ENCODE results near the gene PARVB. TPM values are rescaled to one million over a fixed set of nuclear protein-coding genes. Genes with fewer than 3 reads are reported as not detected.

The PARVB gene
- total RNA-seq, 1 experiment from 2014 or later, result 35.3 TPM

GRCh38 chr22:44207981-44208317 lies 183.8 kb downstream of the PARVB start:
- TF ChIP-seq EZH2 (IDR thresholded peaks at IDR 0.05; ENCODE audit: low read depth) (no peak), CTCF (conservative IDR thresholded peaks at IDR 0.05) (no peak)
- CTCF ChIA-PET, result no interaction called here

GRCh38 chr22:44209343-44209742 lies 185.2 kb downstream of the PARVB start:
- H3K27ac ChIP-seq, result no peak overlapping the region
- H2AFZ ChIP-seq, result no peak overlapping the region
- no peak overlapping the region for H3K4me2 ChIP-seq
- no peaks in the 10 kb centered on the region for H3F3A ChIP-seq (ENCODE audit: insufficient read depth, low read depth)
- POLR2A ChIA-PET (ENCODE audit: unreplicated experiment), result no interaction called here
- H3K4me1 ChIP-seq (replicated peaks; ENCODE audit: insufficient read depth), result no peaks in the 10 kb centered on the region
- no peak for DNase-seq
- no TSS peak for BruUV-seq (replicated peaks)
- TF ChIP-seq CTCF (conservative IDR thresholded peaks at IDR 0.05) (no peak), EZH2 (IDR thresholded peaks at IDR 0.05; ENCODE audit: low read depth) (no peak)
- peaks cover 10% of the 10 kb centered on the region; the same call in 1 of the 2 replicates for H3K9me3 ChIP-seq (ENCODE audit: insufficient read depth, low read depth)
- CTCF ChIA-PET, result no interaction called here
- no peaks in the 10 kb centered on the region for H3K79me2 ChIP-seq (ENCODE audit: low read depth)
- no peaks in the 10 kb centered on the region for H3K36me3 ChIP-seq (ENCODE audit: low read depth)
- H3K4me3 ChIP-seq, result no peak overlapping the region
- H3K9me2 ChIP-seq (ENCODE audit: insufficient read depth), result no peaks in the 10 kb centered on the region
- peaks cover 47% of the 10 kb centered on the region; the same call in 1 of the 2 replicates for H3K27me3 ChIP-seq (ENCODE audit: insufficient read depth, low read depth)
- intact Hi-C loops (cut with micrococcal nuclease; ENCODE audit: unreplicated experiment), result no loop called here
- H4K20me1 ChIP-seq (ENCODE audit: insufficient read depth), result no peaks in the 10 kb centered on the region

More at GRCh38 chr22:44207981-44208317, 183.8 kb downstream of the PARVB start:
- Histone ChIP-seq H3K36me3 (ENCODE audit: low read depth) (no peaks in the 10 kb centered on the region), H3K4me2 (no peak overlapping the region), H3K27ac (no peak overlapping the region), H4K20me1 (ENCODE audit: insufficient read depth) (no peaks in the 10 kb centered on the region), H3K9me2 (ENCODE audit: insufficient read depth) (no peaks in the 10 kb centered on the region), H3K79me2 (ENCODE audit: low read depth) (no peaks in the 10 kb centered on the region), H3K27me3 (ENCODE audit: insufficient read depth, low read depth) (peaks cover 58% of the 10 kb centered on the region), H3K9me3 (ENCODE audit: insufficient read depth, low read depth) (peaks cover 10% of the 10 kb centered on the region; the same call in 1 of the 2 replicates), H3K4me1 (replicated peaks; ENCODE audit: insufficient read depth) (no peaks in the 10 kb centered on the region), H2AFZ (no peak overlapping the region), H3F3A (ENCODE audit: insufficient read depth, low read depth) (no peaks in the 10 kb centered on the region), H3K4me3 (no peak overlapping the region)
- intact Hi-C loops (cut with micrococcal nuclease; ENCODE audit: unreplicated experiment), result no loop called here
- POLR2A ChIA-PET (ENCODE audit: unreplicated experiment), result no interaction called here
- DNase-seq, result no peak
- BruUV-seq (replicated peaks), result no TSS peak

GRCh38 chr22:44210722-44211121 lies 186.6 kb downstream of the PARVB start:
- no peak overlapping the region for H3K4me3 ChIP-seq
- no peak overlapping the region for H2AFZ ChIP-seq
- no peaks in the 10 kb centered on the region for H3K36me3 ChIP-seq (ENCODE audit: low read depth)
- no peaks in the 10 kb centered on the region for H3F3A ChIP-seq (ENCODE audit: insufficient read depth, low read depth)
- no peaks in the 10 kb centered on the region for H4K20me1 ChIP-seq (ENCODE audit: insufficient read depth)
- no peak overlapping the region for H3K27ac ChIP-seq
- no TSS peak for BruUV-seq (replicated peaks)
- H3K4me1 ChIP-seq (replicated peaks; ENCODE audit: insufficient read depth), result no peaks in the 10 kb centered on the region
- POLR2A ChIA-PET (ENCODE audit: unreplicated experiment), result no interaction called here
- H3K9me2 ChIP-seq (ENCODE audit: insufficient read depth), result no peaks in the 10 kb centered on the region
- TF ChIP-seq CTCF (conservative IDR thresholded peaks at IDR 0.05), result no peak
- no peak for TF ChIP-seq EZH2 (IDR thresholded peaks at IDR 0.05; ENCODE audit: low read depth)
- no peaks in the 10 kb centered on the region for H3K79me2 ChIP-seq (ENCODE audit: low read depth)
- no peak for DNase-seq
- intact Hi-C loops (cut with micrococcal nuclease; ENCODE audit: unreplicated experiment), result no loop called here
- peaks cover 10% of the 10 kb centered on the region; the same call in 1 of the 2 replicates for H3K9me3 ChIP-seq (ENCODE audit: insufficient read depth, low read depth)
- CTCF ChIA-PET, result interaction anchor here (0.7 kb wide), 1 partner anchor 570 kb away, joined by 3 read pairs; no protein-coding TSS in a partner anchor
- peaks cover 41% of the 10 kb centered on the region; the same call in 1 of the 2 replicates for H3K27me3 ChIP-seq (ENCODE audit: insufficient read depth, low read depth)
- H3K4me2 ChIP-seq, result no peak overlapping the region
